Suppressor macrophage treated with lipopolysaccharide for 4 hours (primary cell): ENCODE data around the gene NR3C2.

ENCODE experiments used
- DNase-seq: peaks from one replicate; pipeline ENCODE4 v3.0.0-alpha.2; 2020

Gene NR3C2

GRCh38 chr4:148434075-148434773 lies 8.0 kb downstream of the NR3C2 start:
- DNase-seq: no peak

GRCh38 chr4:148431401-148431800 lies 10.8 kb downstream of the NR3C2 start:
- DNase-seq: no peak

- no peak for DNase-seq
These were observed 11.4 kb downstream of the NR3C2 start for GRCh38 chr4:148430854-148431253.

GRCh38 chr4:148429206-148429605 lies 13.0 kb downstream of the NR3C2 start:
- no peak for DNase-seq

- no peak for DNase-seq
These were observed 15.6 kb downstream of the NR3C2 start for GRCh38 chr4:148426643-148427042.

- no peak for DNase-seq
These were observed 16.7 kb downstream of the NR3C2 start for GRCh38 chr4:148425327-148426110.

GRCh38 chr4:148420397-148420796 lies 21.8 kb downstream of the NR3C2 start:
- peak; percentile 2 for DNase-seq

- no peak for DNase-seq
These were observed 26.7 kb downstream of the NR3C2 start for GRCh38 chr4:148415500-148415899.

GRCh38 chr4:148412460-148412994 lies 29.7 kb downstream of the NR3C2 start:
- DNase-seq: no peak

- DNase-seq: no peak
These were observed 36.9 kb downstream of the NR3C2 start for GRCh38 chr4:148405161-148405893.

GRCh38 chr4:148398988-148399387 lies 43.2 kb downstream of the NR3C2 start:
- no peak for DNase-seq

- no peak for DNase-seq
These were observed 44.4 kb downstream of the NR3C2 start for GRCh38 chr4:148397771-148398170.

- no peak for DNase-seq
These were observed 45.1 kb downstream of the NR3C2 start for GRCh38 chr4:148396986-148397673.

- no peak for DNase-seq
These were observed 46.4 kb downstream of the NR3C2 start for GRCh38 chr4:148395771-148396170.

- DNase-seq: no peak
These were observed 51.2 kb downstream of the NR3C2 start for GRCh38 chr4:148391056-148391455.

- no peak for DNase-seq
These were observed 51.9 kb downstream of the NR3C2 start for GRCh38 chr4:148390311-148390710.

GRCh38 chr4:148380291-148380690 lies 61.9 kb downstream of the NR3C2 start:
- DNase-seq: no peak

GRCh38 chr4:148376151-148376550 lies 66.1 kb downstream of the NR3C2 start:
- DNase-seq: peak; percentile 47

GRCh38 chr4:148375584-148375983 lies 66.6 kb downstream of the NR3C2 start:
- peak; percentile 1 for DNase-seq

GRCh38 chr4:148373093-148373492 lies 69.1 kb downstream of the NR3C2 start:
- DNase-seq: no peak

- DNase-seq: no peak
These were observed 72.3 kb downstream of the NR3C2 start for GRCh38 chr4:148369919-148370318.

GRCh38 chr4:148367756-148368155 lies 74.5 kb downstream of the NR3C2 start:
- no peak for DNase-seq

GRCh38 chr4:148366251-148366650 lies 76.0 kb downstream of the NR3C2 start:
- no peak for DNase-seq
